CD14-positive monocyte (primary cell): Measurements from ENCODE around the gene UBN2. TPM values are rescaled to one million over a fixed set of nuclear protein-coding genes. Genes with fewer than 3 reads are reported as not detected.
"Not testable (repeated sequence)": the region's sequence is repeated elsewhere in the genome, so short reads cannot be mapped to it uniquely, and the experiment has no call there.

Experiments
- DNase-seq, 3 donors: peaks; one replicate each; pipeline ENCODE4 v3.0.0-alpha.2; 2011 to 2022
- H2AFZ ChIP-seq: 2 replicates; pipeline ENCODE4 v1.6.0; 2012; ENCODE audit warnings: mild to moderate bottlenecking, low read depth, low read length, inconsistent platforms; ENCODE audit not compliant: insufficient read depth, poor library complexity, severe bottlenecking
- H3K27ac ChIP-seq, 2 donors: 1 replicate in 1 of 2; 2 replicates in 1 of 2; pipeline ENCODE4 v1.5.1; 2012 to 2013; ENCODE audit warnings: low read length in 2 of 2, control low read depth in 1 of 2, inconsistent platforms in 1 of 2, low read depth in 1 of 2, mild to moderate bottlenecking in 1 of 2
- H3K27me3 ChIP-seq, 2 donors: one replicate each; pipeline versions ENCODE4 v1.6.0 to v1.6.1; 2011 to 2013; ENCODE audit warnings: low read length in 2 of 2; ENCODE audit not compliant: control insufficient read depth in 2 of 2, insufficient read depth in 2 of 2
- H3K36me3 ChIP-seq, 2 donors: replicated peaks in 1 of 2; 1 replicate in 1 of 2; 2 replicates in 1 of 2; pipeline versions ENCODE4 v1.5.1 to v1.6.1; 2012 to 2013; ENCODE audit warnings: low read length in 2 of 2, control low read depth in 1 of 2, inconsistent platforms in 1 of 2, mild to moderate bottlenecking in 1 of 2; ENCODE audit not compliant: insufficient read depth in 2 of 2, control insufficient read depth in 1 of 2
- H3K4me1 ChIP-seq, 2 donors: 1 replicate in 1 of 2; 2 replicates in 1 of 2; pipeline versions ENCODE4 v1.5.1 to v1.6.1; 2012 to 2013; ENCODE audit warnings: low read length in 2 of 2, control low read depth in 1 of 2, inconsistent platforms in 1 of 2, mild to moderate bottlenecking in 1 of 2, moderate library complexity in 1 of 2; ENCODE audit not compliant: insufficient read depth in 2 of 2, control insufficient read depth in 1 of 2
- H3K4me2 ChIP-seq: replicated peaks from 2 replicates; pipeline ENCODE3; 2012; ENCODE audit warnings: low read length, moderate library complexity, mild to moderate bottlenecking; ENCODE audit not compliant: poor library complexity, severe bottlenecking; ENCODE audit errors: extremely low read depth
- H3K4me3 ChIP-seq, 3 experiments: fragments of 200-600 bp in 1 of 3; sonication (generic) in 1 of 3; replicated peaks in 1 of 3; 1 replicate in 2 of 3; 2 replicates in 1 of 3; pipeline ENCODE4 v1.5.1; 2011 to 2013; ENCODE audit warnings: low read length in 3 of 3, mild to moderate bottlenecking in 3 of 3, control low read depth in 2 of 3, low read depth in 2 of 3, inconsistent platforms in 1 of 3, moderate library complexity in 1 of 3
- H3K79me2 ChIP-seq: 2 replicates; pipeline ENCODE4 v1.6.0; 2012; ENCODE audit warnings: mild to moderate bottlenecking, control low read depth, inconsistent platforms, low read length, moderate library complexity; ENCODE audit not compliant: insufficient read depth
- H3K9ac ChIP-seq: 2 replicates; pipeline ENCODE4 v1.6.0; 2017; ENCODE audit warnings: low read length, mild to moderate bottlenecking; ENCODE audit not compliant: insufficient read depth, poor library complexity, severe bottlenecking
- H3K9me3 ChIP-seq, 2 donors: replicated peaks in 1 of 2; 1 replicate in 1 of 2; 2 replicates in 1 of 2; pipeline versions ENCODE4 v1.5.1 to v1.6.1; 2012 to 2013; ENCODE audit warnings: low read length in 2 of 2, control low read depth in 1 of 2; ENCODE audit not compliant: control insufficient read depth in 1 of 2, insufficient read depth in 1 of 2
- H4K20me1 ChIP-seq: 2 replicates; pipeline ENCODE4 v1.6.0; 2012; ENCODE audit warnings: mild to moderate bottlenecking, low read length, control low read depth, moderate library complexity; ENCODE audit not compliant: insufficient read depth
- H3K27ac Mint-ChIP-seq, 7 donors: one replicate each; pipeline ENCODE4 v1.8.0; 2020; ENCODE audit warnings: mild to moderate bottlenecking in 7 of 7, mixed read lengths in 7 of 7, moderate library complexity in 6 of 7, inconsistent platforms in 2 of 7
- H3K27me3 Mint-ChIP-seq, 3 donors: one replicate each; pipeline ENCODE4 v1.8.0; 2021 to 2022; ENCODE audit warnings: low read depth in 3 of 3, mild to moderate bottlenecking in 3 of 3, mixed read lengths in 3 of 3, moderate library complexity in 3 of 3, inconsistent platforms in 1 of 3
- H3K36me3 Mint-ChIP-seq, 2 donors: one replicate each; pipeline ENCODE4 v1.8.0; 2020; ENCODE audit warnings: mixed read lengths in 2 of 2, inconsistent platforms in 1 of 2, mild to moderate bottlenecking in 1 of 2
- H3K4me1 Mint-ChIP-seq: one replicate; pipeline ENCODE4 v1.8.0; 2020; ENCODE audit warnings: mild to moderate bottlenecking, mixed read lengths
- H3K4me3 Mint-ChIP-seq, 2 donors: one replicate each; pipeline ENCODE4 v1.8.0; 2020; ENCODE audit warnings: mild to moderate bottlenecking in 2 of 2, mixed read lengths in 2 of 2, moderate library complexity in 1 of 2
- H3K9me3 Mint-ChIP-seq, 7 donors: one replicate each; pipeline ENCODE4 v1.8.0; 2020 to 2022; ENCODE audit warnings: mixed read lengths in 7 of 7, mild to moderate bottlenecking in 6 of 7, moderate library complexity in 6 of 7, inconsistent platforms in 2 of 7
- CTCF ChIP-seq: fragments of 200-600 bp; IDR thresholded peaks from one replicate; pipeline ENCODE4 v1.8.0; 2022; ENCODE audit warnings: antibody characterized with exemption, mild to moderate bottlenecking
- WGBS: methylation state at CpG from one replicate; pipeline ENCODE4 v1.1.5; 2013; ENCODE audit warnings: missing lambda C conversion rate; ENCODE audit not compliant: insufficient coverage; 5-methylcytosine and 5-hydroxymethylcytosine counted together
- intact Hi-C, 2 donors: fragments of 100-400 bp; cut with micrococcal nuclease; formaldehyde crosslinking; loops; one replicate each; pipeline versions ENCODE4 v1.15.0 to v1.15.1; 2023
- polyA plus RNA-seq, 3 donors: library from polyadenylated mRNA; depleted of rRNA in 1 of 3; unstranded in 2 of 3; stranded (reverse) in 1 of 3; fragments of 300-500 nt in 2 of 3; fragments of >200 nt in 1 of 3; fragmentation: Illumina TruSeq in 2 of 3; gene quantifications; 1 replicate in 2 of 3; 2 replicates in 1 of 3; pipeline ENCODE4 v1.2.3, GENCODE V29; 2012 to 2021

The UBN2 gene
- polyA plus RNA-seq, 3 donors: 0.80 to 4.2 (median 1.6) TPM

GRCh38 chr7:139330333-139331030 lies 99.4 kb downstream of the UBN2 start:
- Mint-ChIP-seq H3K27ac (no peak overlapping the region), H3K9me3 (peaks cover 0 to 4% (median 0%) of the 10 kb centered on the region in 7 donors), H3K4me3 (no peak overlapping the region), H3K36me3 (no peaks in the 10 kb centered on the region), H3K27me3 (peaks cover 0 to 4% (median 4%) of the 10 kb centered on the region in 3 donors), H3K4me1 (peaks cover 2% of the 10 kb centered on the region)
- no peak overlapping the region for H3K4me3 ChIP-seq
- WGBS: 89% methylated on average over 1 of the region's 3 CpGs
- no peak overlapping the region for H3K9ac ChIP-seq
- H3K9me3 ChIP-seq: no peaks in the 10 kb centered on the region
- H3K79me2 ChIP-seq: no peaks in the 10 kb centered on the region
- TF ChIP-seq CTCF: no peak
- H2AFZ ChIP-seq: no peak overlapping the region
- no peak for DNase-seq
- no peaks in the 10 kb centered on the region for H3K36me3 ChIP-seq
- H4K20me1 ChIP-seq: no peaks in the 10 kb centered on the region
- H3K4me2 ChIP-seq: no peak overlapping the region
- no peak overlapping the region for H3K27ac ChIP-seq
- no peaks in the 10 kb centered on the region for H3K27me3 ChIP-seq
- no peaks in the 10 kb centered on the region for H3K4me1 ChIP-seq
- intact Hi-C loops: loop anchor here in 1 of 2 donors (10.0 kb wide), 1 partner anchor 1594 kb away; the partner anchor contains the start of gene BRAF

GRCh38 chr7:139332697-139333359 lies 101.8 kb downstream of the UBN2 start:
- no peaks in the 10 kb centered on the region for H4K20me1 ChIP-seq
- H3K9me3 ChIP-seq: no peaks in the 10 kb centered on the region
- peaks cover 0 to 4% (median 0%) of the 10 kb centered on the region in 7 donors for H3K9me3 Mint-ChIP-seq
- WGBS: 100% methylated on average over 1 of the region's 5 CpGs
- H3K9ac ChIP-seq: no peak overlapping the region
- H3K27me3 Mint-ChIP-seq: peaks cover 0 to 4% (median 3%) of the 10 kb centered on the region in 3 donors
- H3K27me3 ChIP-seq: no peaks in the 10 kb centered on the region
- no peak overlapping the region for H3K4me3 ChIP-seq
- no peak for TF ChIP-seq CTCF
- H3K36me3 Mint-ChIP-seq: no peaks in the 10 kb centered on the region
- no peak overlapping the region for H2AFZ ChIP-seq
- H3K27ac ChIP-seq: no peak overlapping the region
- H3K4me1 ChIP-seq: no peaks in the 10 kb centered on the region
- intact Hi-C loops: loop anchor here in 1 of 2 donors (10.0 kb wide), 1 partner anchor 1592 kb away; the partner anchor contains the start of gene BRAF
- H3K79me2 ChIP-seq: no peaks in the 10 kb centered on the region
- DNase-seq: no peak
- no peak overlapping the region for H3K4me3 Mint-ChIP-seq
- H3K36me3 ChIP-seq: no peaks in the 10 kb centered on the region
- H3K4me2 ChIP-seq: no peak overlapping the region
- no peak overlapping the region for H3K27ac Mint-ChIP-seq
- peaks cover 2% of the 10 kb centered on the region for H3K4me1 Mint-ChIP-seq

- intact Hi-C loops: loop anchor here in 1 of 2 donors (10.0 kb wide), 1 partner anchor 1591 kb away; the partner anchor contains the start of gene BRAF
- not testable (repeated sequence) for H3K4me2 ChIP-seq, H3K4me1 Mint-ChIP-seq, H3K27me3 ChIP-seq, H3K79me2 ChIP-seq, DNase-seq, H3K4me1 ChIP-seq, H3K9me3 ChIP-seq, H3K9me3 Mint-ChIP-seq, H3K4me3 Mint-ChIP-seq, H3K27ac Mint-ChIP-seq, H3K4me3 ChIP-seq, H3K9ac ChIP-seq, H2AFZ ChIP-seq, H3K36me3 ChIP-seq, H4K20me1 ChIP-seq, H3K36me3 Mint-ChIP-seq, H3K27me3 Mint-ChIP-seq, H3K27ac ChIP-seq
- no CpG with 5 or more reads among the region's 13 CpGs for WGBS
These were observed 102.4 kb downstream of the UBN2 start for GRCh38 chr7:139333443-139333842.
